ENCODE measurements around the gene MRPL10. TPM values are rescaled to one million over a fixed set of nuclear protein-coding genes. Genes with fewer than 3 reads are reported as not detected.

Gene MRPL10
- total RNA-seq, 1 experiment from 2014 or later, result 112 TPM

DNA sequence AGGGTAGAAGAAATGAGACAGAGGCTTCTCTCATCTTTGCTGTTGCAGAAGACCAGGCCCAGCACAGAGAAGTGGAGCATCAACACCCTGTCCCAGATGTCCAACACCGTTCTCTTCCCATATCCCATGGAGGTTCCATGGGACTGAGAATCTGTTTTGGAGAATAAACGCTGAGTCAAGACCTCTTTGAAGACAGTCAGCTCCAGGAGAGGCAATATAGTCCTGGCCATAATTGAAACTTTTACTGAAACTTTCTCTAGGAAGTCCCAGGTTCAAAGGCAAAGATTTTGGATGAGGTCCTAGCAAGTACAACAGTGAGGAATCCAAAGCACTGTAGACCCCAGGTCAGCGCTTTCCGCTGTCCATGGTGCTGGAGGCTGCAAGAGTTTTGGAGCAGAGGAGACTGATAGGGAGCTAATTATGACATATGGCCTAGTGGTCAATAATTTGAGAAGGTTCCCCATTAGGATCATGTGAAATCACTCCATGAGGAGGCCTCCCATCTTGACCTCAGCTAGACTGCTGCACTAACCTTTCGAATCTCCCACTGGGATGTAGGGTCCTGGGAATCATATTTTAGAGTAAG is 45.7 kb downstream of the MRPL10 start:
- DNase-seq (ENCODE audit: low read depth, low spot score), result no peak
- BruUV-seq (replicated peaks), result no TSS peak
- H3K27me3 ChIP-seq (ENCODE audit: insufficient read depth, low read length), result peaks cover 37% of the 10 kb centered on the region
- CTCF ChIA-PET, result interaction anchor here (0.8 to 1.4 kb wide), 2 partner anchors 10 to 16 kb away, joined by 3 to 4 read pairs; no protein-coding TSS in a partner anchor
- H3K9ac ChIP-seq (ENCODE audit: low read length), result no peak overlapping the region
- RAD21 ChIA-PET (ENCODE audit: low non-redundant PET in 1 of 2, low total read pairs in 2 of 2, uncharacterized antibody in 2 of 2, unreplicated experiment in 2 of 2), result no interaction called here
- H2AFZ ChIP-seq (ENCODE audit: low read depth, low read length, poor library complexity, severe bottlenecking), result no peak overlapping the region
- intact Hi-C loops (cut with micrococcal nuclease), result no loop called here
- no peaks in the 10 kb centered on the region for H3K9me3 ChIP-seq (ENCODE audit: control insufficient read depth in 1 of 2, insufficient read depth in 1 of 2, low read depth in 1 of 2, low read length in 2 of 2)
- H3K4me1 ChIP-seq (ENCODE audit: control insufficient read depth in 1 of 2, insufficient read depth in 2 of 2, low read length in 2 of 2), result peaks cover 0 to 4% of the 10 kb centered on the region in 2 experiments; a peak in 1 of 4 replicates
- no peaks in the 10 kb centered on the region for H3K9me2 ChIP-seq (ENCODE audit: insufficient read depth)
- H3K79me2 ChIP-seq (ENCODE audit: insufficient read depth, low read length), result no peaks in the 10 kb centered on the region
- H3K36me3 ChIP-seq (ENCODE audit: control insufficient read depth in 1 of 2, insufficient read depth in 2 of 2, low read length in 2 of 2), result no peaks in the 10 kb centered on the region
- H3K27ac ChIP-seq (ENCODE audit: low read depth, low read length), result no peak overlapping the region
- TF ChIP-seq, protein P1, sequence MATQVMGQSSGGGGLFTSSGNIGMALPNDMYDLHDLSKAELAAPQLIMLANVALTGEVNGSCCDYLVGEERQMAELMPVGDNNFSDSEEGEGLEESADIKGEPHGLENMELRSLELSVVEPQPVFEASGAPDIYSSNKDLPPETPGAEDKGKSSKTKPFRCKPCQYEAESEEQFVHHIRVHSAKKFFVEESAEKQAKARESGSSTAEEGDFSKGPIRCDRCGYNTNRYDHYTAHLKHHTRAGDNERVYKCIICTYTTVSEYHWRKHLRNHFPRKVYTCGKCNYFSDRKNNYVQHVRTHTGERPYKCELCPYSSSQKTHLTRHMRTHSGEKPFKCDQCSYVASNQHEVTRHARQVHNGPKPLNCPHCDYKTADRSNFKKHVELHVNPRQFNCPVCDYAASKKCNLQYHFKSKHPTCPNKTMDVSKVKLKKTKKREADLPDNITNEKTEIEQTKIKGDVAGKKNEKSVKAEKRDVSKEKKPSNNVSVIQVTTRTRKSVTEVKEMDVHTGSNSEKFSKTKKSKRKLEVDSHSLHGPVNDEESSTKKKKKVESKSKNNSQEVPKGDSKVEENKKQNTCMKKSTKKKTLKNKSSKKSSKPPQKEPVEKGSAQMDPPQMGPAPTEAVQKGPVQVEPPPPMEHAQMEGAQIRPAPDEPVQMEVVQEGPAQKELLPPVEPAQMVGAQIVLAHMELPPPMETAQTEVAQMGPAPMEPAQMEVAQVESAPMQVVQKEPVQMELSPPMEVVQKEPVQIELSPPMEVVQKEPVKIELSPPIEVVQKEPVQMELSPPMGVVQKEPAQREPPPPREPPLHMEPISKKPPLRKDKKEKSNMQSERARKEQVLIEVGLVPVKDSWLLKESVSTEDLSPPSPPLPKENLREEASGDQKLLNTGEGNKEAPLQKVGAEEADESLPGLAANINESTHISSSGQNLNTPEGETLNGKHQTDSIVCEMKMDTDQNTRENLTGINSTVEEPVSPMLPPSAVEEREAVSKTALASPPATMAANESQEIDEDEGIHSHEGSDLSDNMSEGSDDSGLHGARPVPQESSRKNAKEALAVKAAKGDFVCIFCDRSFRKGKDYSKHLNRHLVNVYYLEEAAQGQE (IDR thresholded peaks at IDR 0.05; ENCODE audit: low read depth), result peak; percentile 95
- TF ChIP-seq, protein P2, sequence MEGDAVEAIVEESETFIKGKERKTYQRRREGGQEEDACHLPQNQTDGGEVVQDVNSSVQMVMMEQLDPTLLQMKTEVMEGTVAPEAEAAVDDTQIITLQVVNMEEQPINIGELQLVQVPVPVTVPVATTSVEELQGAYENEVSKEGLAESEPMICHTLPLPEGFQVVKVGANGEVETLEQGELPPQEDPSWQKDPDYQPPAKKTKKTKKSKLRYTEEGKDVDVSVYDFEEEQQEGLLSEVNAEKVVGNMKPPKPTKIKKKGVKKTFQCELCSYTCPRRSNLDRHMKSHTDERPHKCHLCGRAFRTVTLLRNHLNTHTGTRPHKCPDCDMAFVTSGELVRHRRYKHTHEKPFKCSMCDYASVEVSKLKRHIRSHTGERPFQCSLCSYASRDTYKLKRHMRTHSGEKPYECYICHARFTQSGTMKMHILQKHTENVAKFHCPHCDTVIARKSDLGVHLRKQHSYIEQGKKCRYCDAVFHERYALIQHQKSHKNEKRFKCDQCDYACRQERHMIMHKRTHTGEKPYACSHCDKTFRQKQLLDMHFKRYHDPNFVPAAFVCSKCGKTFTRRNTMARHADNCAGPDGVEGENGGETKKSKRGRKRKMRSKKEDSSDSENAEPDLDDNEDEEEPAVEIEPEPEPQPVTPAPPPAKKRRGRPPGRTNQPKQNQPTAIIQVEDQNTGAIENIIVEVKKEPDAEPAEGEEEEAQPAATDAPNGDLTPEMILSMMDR (IDR thresholded peaks at IDR 0.05 in 2 of 3, conservative IDR thresholded peaks at IDR 0.05 in 1 of 3; ENCODE audit: borderline replicate concordance in 1 of 3, insufficient read depth in 1 of 3, low read depth in 2 of 3, low read length in 2 of 3), result no peak
- H4K20me1 ChIP-seq (ENCODE audit: insufficient read depth), result no peaks in the 10 kb centered on the region
- POLR2A ChIA-PET, result interaction anchor here (0.6 kb wide), 2 partner anchors 220 to 1577 kb away, joined by 3 read pairs; no protein-coding TSS in a partner anchor
- H3K4me3 ChIP-seq (replicated peaks in 1 of 2; ENCODE audit: low read depth in 1 of 2, low read length in 2 of 2), result no peak overlapping the region
- H3K4me2 ChIP-seq (ENCODE audit: low read length), result no peak overlapping the region
- ATAC-seq, result no peak

Data from HCT116 (cell line).